GM19455 (cell line): ENCODE results near the gene ST3GAL6.

Experiments
- ATAC-seq: cut with Tn5 transposase; IDR thresholded peaks from one replicate; pipeline ENCODE4 v1.9.1; 2021; ENCODE audit not compliant: unreplicated experiment

The ST3GAL6 gene

GRCh38 chr3:98739266-98739665, 23.9 kb upstream of the ST3GAL6 start:
- ATAC-seq = no peak

GRCh38 chr3:98740324-98740723, 22.8 kb upstream of the ST3GAL6 start:
- no peak for ATAC-seq

- ATAC-seq = no peak
These were observed 21.9 kb upstream of the ST3GAL6 start for GRCh38 chr3:98741121-98741716.

- ATAC-seq = no peak
These were observed 20.1 kb upstream of the ST3GAL6 start for GRCh38 chr3:98743071-98743470.

DNA sequence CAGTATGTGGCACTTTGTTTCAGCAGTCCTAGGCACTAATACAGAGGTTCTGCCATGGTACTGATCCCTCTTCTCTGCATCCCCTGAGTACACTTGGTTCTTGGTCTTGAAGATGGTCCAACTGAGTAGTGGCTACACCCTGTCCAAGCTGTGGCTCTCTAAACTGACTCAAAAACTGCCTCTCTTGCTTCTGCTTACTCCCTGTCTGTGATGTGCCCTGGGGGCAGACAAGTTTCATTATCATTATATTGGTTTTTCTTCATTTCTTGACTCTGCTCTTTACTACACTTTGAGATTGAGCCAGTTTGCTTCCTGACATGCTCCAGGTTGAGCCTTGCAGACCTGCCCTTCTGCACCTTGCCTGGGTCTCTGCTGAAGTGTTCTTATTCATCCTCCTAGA, 18.9 kb upstream of the ST3GAL6 start:
- ATAC-seq = no peak

DNA sequence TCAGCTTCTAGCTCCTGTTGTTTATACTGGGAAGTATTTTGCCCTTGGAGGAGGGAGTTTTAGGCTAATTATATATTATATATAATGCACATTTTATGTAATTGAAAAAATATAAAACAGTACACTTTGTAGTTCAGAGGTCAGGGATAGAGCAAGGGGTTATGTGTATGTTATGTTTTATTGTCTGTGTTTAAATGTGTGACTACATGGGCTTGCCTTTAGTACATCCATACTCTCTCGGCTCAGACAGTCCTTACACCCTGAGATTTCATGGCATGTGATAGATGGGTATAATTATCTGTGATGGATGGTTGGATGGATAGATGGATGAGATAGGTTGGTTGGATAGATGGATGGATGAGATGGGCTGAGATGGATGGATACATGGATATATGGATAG, 17.4 kb upstream of the ST3GAL6 start:
- no peak for ATAC-seq

DNA sequence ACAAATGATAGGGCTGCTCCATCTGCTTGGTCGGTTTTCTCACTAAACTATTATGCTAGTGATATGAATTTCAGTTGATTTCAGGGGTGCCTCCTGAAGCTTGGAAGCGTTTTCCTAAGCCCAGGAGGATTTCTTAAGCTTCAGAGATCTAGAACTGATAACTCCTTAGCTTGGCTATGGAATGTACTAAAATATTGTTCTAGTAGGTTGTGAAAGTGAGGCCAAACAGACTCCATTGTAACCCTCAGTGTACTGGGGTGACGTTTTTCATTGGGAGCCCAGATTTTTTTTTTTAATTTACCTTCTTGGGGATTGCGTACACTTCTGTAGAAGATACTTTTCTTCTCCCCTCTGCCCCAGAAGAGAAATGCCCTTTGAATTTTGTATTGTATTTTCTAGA, 17.0 kb upstream of the ST3GAL6 start:
- no peak for ATAC-seq

GRCh38 chr3:98746882-98747281, 16.3 kb upstream of the ST3GAL6 start:
- ATAC-seq = no peak

- no peak for ATAC-seq
These were observed 12.7 kb upstream of the ST3GAL6 start for GRCh38 chr3:98750276-98750919.

DNA sequence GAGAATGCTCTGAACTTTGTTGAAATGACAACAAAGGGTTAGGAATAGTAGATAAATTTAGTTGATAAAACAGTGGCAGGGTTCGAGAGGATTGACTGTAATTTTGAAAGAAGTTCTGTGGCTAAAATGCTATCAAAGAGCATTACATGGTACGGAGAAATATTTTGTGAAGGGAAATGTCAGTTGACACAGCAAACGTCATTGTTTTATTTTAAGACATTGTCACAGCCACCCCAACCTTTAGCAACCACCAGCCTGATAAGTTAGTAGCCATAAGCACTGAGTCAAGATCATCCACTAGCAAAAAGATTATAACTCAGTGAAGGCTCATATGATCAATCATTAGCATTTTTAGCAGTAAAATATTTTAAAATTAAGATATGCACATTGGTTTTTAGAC, 8.7 kb upstream of the ST3GAL6 start:
- no peak for ATAC-seq

DNA sequence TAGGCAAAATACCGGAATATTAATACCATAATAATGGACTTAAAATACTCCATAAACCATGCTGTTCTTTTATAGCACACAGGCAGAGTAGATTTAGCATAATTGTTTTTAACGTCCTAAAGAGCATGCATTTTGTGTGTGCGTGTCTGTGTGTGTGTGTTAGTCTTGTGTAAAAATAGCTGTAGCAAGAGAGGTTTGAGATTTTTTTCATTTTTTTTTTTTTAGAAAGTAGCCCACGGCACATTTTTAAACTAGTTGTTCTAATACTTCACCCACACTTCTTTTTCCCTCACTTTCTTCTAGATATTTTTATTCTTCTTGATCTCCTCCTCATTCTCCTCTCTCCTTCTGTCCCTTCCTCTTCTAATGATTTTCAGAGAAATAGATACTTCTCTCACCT, 7.5 kb upstream of the ST3GAL6 start:
- ATAC-seq = no peak

DNA sequence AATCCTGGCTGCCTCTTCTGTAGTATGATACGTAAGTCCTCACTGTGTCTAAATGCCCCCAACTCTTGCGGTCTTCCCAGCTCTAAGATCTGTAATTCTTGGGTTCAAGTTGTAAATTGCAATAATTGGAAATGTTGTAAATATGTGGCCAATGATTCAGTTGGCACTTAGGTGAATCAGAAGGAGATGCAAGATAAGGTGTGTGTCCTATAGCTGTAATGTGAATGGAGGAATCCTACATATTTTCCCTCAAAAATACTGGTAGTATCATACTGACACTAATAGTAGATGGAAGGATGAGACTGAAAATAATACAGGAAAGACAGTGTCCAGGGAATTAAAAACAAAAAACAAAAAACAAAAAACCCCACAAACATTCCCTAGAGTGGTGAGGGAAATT, 3.5 kb upstream of the ST3GAL6 start:
- ATAC-seq = no peak

DNA sequence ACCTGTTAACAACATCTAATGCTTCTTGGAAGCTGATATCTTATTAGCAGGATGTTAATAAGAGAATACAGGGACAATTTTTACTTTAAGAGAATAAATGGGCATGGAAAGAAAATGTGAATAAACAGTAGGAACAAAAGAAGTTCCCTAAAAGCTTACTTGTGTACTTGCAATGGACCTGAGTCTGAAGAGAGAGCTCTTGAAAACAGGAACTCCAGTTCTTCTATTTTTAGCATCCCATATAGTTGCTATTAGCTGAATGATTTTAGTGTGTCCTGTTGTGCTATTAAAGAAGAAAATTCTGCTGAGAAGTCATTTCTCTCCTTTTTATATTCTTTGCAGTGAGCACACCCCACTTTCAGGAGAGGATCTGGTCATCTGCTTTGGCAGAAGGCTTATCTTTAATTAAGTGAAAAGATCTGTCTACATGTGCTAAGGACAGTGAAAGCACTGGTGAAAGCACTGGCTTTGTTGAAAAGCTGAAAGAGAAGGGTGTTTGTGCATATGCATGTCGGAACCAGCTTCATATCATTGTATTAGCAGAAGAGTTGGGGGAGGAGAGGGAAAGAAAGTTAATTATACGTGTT, 1.4 kb upstream of the ST3GAL6 start:
- ATAC-seq = no peak

DNA sequence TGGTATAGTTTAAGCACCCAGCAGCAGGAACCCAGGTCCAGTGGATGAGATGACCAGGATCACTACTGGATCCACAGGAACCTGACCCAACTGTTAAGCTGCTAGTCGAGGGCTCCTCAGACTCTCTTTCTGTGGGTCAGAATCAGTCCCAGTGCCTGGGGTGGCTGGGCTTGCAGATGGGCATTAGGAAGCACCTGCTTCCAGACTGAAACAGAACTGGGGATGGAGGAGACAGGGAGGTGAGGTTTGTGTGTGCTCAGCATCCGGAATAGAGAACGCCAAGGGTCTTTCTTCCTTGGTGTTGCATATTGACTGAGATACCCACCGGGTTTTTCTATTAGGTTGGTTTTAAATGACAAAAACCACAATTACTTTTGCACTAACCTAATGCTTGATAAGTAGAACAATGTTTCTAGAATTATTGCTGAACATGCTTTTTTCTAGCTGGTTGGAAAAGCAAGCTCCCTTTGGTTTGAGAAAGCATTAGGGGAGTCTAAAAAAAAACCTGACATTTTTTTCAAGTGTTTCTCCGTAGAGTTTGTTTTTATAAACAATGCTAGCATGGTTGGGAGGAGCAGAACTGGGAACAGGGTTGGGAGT, 779 bp downstream of the ST3GAL6 start:
- no peak for ATAC-seq

DNA sequence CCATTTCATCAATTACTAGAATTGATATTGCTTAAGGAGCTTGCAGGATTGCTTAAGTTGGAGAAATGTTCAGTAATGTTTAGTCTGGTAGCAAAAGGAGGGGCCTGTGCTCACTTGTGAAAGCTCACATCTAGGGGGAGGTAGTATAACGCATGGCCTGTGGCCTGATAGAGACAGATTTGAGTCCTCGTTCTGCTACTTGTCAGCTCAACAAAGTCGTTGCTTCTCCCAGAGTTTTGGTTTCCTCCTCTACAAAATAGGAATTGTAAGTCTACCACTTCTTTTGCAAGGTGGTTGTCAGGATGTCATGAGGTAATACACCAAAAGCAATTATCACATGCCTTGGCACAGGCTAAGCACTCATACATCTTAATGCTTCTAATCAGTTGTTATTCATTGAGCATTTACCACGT, 1.3 kb downstream of the ST3GAL6 start:
- ATAC-seq = no peak

- no peak for ATAC-seq
These were observed 2.6 kb downstream of the ST3GAL6 start for GRCh38 chr3:98765721-98766120.

DNA sequence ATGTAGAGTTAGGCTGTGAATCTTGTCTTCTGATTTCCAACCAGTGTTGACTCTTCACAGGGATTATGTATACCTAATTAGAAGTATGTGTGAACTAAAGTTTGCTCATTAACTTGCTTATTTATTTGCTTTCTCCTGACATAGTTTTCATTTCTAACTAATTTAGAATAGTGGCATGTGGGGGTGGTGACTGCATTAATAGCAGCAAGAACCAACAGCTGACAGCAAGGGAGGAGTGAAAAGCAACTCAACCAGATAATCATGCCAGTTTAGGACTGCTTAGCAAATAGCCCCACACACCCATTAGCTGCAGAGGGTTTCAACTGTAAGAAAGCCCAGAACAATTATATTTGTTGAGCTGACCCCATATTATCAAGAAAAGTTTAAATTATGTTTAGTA, 3.8 kb downstream of the ST3GAL6 start:
- no peak for ATAC-seq

DNA sequence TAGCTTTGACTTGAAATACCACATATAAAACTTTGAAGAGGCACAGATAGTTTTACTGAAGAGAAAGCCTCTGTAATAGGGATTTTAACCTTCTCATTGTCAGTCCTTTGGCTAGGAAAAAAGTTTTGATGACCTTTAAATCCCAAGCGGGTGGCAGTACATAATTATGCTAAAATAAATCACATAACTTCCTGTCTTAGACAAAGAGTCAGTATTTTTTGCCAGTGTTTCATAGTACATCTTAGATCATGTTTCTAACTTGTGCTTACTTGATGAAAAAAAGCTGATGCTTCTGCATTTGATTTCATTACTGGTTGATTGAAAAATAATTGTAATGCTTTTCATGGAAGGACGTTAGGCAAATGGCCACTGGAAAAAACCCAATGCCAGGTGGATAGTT, 5.8 kb downstream of the ST3GAL6 start:
- no peak for ATAC-seq

DNA sequence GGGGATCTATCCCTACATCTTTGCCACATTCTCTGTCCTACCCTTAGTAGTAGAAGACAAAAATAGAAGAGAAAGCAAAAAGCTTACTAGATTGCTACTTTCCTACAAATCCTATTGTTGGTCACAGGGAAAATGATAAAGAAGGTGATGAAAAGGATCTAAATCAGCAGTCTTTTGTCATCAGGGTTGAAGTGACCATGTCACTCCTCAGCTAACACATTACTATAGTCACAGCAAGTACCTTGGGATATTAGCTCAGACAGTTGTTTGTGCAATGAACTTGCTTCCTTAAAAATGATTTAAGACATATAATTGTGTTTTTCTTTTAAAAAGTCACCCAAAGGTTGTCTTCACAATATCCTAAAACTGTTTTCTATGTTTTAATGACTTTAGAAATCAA, 6.3 kb downstream of the ST3GAL6 start:
- ATAC-seq = no peak

DNA sequence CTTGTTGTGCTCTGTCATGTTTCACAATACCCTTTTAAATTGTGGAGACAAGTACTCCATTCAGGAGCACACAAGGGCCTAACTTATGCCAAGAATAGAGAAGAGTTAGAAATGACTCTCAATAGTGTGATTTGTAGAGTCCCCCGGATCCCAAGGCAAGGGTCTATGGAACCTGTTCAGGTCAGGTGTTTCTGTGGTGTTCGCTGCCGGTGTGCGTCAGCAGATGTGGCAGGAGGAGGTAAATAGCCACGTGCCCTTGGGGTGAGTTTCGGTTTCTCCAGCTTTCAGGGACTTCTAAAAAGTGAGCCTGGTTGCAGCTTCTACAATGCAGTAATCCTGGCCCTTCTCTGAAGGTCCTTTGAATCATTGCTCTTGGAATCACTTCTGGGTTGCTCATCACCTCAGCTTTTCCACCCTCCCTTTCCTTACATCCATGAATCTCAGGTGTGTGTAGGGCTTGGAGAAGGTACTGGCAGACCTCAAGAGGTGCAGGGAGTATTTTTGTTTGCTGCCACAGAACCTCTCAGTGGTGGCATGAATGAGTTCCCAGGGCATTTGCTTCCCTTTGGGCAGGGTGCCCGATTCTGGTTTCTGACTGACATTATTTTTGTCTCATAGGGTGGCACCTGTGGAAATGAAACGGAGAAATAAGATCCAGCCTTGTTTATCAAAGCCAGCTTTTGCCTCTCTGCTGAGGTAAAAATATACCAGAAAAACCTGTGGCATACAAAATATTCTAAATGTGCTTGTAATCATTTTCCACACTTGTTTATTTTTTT, 7.3 kb downstream of the ST3GAL6 start:
- no peak for ATAC-seq

DNA sequence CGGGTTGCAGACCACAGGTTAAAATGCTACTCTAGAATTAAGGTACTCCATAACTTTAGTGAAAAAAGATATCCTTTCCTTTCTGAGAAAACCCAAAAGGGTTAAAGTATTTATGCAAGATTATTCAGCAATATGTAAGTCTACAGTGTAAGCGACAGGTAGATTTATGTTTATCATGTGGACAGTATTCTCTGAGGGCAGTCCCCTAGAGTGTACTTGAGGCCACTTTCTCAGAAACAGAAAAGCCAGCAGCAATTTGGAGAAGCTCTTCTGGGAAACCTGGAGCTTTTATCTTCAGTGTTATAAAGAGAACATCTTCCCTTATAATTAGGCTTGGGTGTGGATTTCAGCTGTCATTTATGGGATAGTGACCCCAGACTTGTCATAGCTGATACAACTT, 8.9 kb downstream of the ST3GAL6 start:
- ATAC-seq = no peak
